Gastrocnemius medialis (tissue), 4 donors: ENCODE measurements around the gene LMO7.

Source experiments
- POLR2A ChIP-seq, 2 donors: fragments of 450-650 bp; IDR thresholded peaks; one replicate each; pipeline ENCODE4 v1.6.1; 2017; ENCODE audit warnings: antibody characterized with exemption in 2 of 2, mild to moderate bottlenecking in 2 of 2, moderate library complexity in 2 of 2
- TF ChIP-seq, protein P1 (sequence below), 5 experiments: fragments of 450-650 bp in 3 of 5; fragments of 200-600 bp in 2 of 5; sonication (generic) in 2 of 5; IDR thresholded peaks in 4 of 5; conservative IDR thresholded peaks in 1 of 5; 1 replicate in 4 of 5; 2 replicates in 1 of 5; pipeline ENCODE4 v1.5.1; 2016 to 2019; ENCODE audit warnings: antibody characterized with exemption in 5 of 5, mild to moderate bottlenecking in 3 of 5, moderate library complexity in 3 of 5

DNA sequence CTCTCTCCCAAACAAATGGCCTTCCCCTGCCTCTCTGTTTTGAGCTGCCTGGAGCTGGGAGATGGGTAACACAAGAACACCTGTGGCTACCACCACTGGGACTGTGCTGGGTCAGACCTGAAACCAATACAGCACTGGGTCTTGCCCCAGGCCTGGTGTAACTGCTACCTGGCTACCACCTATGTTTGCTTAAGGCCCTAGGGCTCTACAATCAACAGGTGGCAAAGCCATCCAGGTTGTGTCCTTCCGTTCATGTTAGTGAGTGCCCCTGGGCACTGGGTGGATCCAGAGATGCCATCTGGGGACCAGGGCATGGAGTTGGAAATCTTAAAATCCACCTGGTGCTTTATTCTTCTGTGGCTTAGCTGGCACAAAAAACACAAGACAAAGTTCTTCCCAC is 18.9 kb upstream of the LMO7 start:
- TF ChIP-seq, protein P1, sequence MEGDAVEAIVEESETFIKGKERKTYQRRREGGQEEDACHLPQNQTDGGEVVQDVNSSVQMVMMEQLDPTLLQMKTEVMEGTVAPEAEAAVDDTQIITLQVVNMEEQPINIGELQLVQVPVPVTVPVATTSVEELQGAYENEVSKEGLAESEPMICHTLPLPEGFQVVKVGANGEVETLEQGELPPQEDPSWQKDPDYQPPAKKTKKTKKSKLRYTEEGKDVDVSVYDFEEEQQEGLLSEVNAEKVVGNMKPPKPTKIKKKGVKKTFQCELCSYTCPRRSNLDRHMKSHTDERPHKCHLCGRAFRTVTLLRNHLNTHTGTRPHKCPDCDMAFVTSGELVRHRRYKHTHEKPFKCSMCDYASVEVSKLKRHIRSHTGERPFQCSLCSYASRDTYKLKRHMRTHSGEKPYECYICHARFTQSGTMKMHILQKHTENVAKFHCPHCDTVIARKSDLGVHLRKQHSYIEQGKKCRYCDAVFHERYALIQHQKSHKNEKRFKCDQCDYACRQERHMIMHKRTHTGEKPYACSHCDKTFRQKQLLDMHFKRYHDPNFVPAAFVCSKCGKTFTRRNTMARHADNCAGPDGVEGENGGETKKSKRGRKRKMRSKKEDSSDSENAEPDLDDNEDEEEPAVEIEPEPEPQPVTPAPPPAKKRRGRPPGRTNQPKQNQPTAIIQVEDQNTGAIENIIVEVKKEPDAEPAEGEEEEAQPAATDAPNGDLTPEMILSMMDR (IDR thresholded peaks at IDR 0.05 in 4 of 5, conservative IDR thresholded peaks at IDR 0.05 in 1 of 5) = no peak
- TF ChIP-seq POLR2A (IDR thresholded peaks at IDR 0.05) = no peak
